Islet of Langerhans (tissue), 1 donor: ENCODE measurements around the gene GFRA1.

ENCODE experiments used
- FAIRE-seq: peaks from one replicate; lab custom pipeline; 2011; peaks lifted over from hg19 to GRCh38; lab: Jason Lieb, UNC

GFRA1 gene

DNA sequence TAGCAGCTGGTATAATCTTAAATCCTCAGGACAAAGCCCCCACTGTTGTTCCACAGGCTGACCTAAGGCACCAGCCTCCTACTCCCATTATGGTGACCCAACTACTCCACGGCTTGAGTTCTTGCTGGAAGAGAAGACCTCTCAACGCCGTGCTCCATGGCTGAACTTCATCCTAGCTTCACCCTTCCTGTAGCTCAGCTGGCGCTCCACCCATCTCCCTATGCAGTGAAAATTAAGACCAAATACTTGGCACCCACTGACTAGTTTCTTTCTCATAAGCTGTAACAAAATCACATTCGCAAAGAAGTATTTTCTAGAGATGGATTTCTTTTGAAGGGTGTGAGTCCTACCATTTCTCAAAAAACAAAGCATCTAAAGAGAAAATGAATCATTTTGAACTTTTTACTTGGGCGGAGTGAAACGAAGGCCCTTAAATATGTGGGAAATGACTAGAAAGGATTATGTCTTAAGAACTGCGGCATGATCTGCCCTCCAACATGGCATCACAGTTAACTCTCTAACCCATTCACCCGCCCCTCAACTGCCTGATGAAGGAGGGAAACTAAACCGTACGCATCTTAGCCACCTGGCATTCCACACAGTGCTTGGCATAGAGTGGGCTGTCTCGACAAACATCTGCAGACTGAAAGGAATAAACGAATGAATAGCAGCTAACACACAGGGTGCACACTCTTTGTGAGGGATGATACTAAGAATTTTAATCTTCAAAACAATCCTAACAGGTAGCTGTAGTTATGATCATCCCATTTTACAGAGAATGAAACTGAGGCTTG is 32.7 kb downstream of the GFRA1 start:
- no peak for FAIRE-seq

DNA sequence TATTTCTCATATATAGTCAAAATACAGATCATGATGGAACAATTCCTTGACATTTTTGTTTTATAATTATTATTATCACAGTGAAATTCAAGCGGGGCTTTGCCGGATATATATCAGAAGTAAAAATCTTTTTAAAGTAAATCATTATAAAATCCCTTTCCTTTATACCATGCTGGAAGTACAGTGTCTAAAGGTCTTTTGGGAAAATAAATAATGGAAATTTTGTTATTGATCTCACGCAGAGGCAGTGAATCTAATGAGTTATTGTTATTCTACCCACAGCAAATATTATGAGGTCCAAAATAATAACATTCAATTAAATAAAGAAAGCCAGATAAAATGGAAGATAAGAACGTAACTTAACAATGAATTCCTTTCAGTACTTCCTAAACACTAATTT is 33.8 kb downstream of the GFRA1 start:
- no peak for FAIRE-seq

DNA sequence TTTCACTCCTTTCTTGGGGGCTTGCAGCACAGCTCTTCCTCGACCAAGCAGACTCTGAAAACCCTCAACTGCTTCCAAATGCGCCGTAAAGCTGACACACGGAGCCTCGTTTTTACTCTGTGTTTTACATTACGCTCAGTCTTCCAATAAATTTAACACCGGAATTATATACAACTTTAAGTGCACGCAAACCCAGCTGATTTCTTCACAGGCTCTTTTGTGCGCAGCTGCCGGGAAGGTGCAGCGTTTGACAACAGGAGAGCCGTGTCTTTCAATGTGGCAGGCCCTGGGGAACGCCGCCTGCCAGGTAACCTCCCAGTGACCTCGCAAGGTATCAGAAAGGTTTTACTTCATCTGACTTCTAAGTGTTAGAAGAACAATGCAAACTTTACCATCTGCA is 35.0 kb downstream of the GFRA1 start:
- FAIRE-seq = no peak

- FAIRE-seq = no peak
These were observed 35.7 kb downstream of the GFRA1 start for GRCh38 chr10:116237260-116237659.

- no peak for FAIRE-seq
These were observed 39.8 kb downstream of the GFRA1 start for GRCh38 chr10:116233230-116233629.

DNA sequence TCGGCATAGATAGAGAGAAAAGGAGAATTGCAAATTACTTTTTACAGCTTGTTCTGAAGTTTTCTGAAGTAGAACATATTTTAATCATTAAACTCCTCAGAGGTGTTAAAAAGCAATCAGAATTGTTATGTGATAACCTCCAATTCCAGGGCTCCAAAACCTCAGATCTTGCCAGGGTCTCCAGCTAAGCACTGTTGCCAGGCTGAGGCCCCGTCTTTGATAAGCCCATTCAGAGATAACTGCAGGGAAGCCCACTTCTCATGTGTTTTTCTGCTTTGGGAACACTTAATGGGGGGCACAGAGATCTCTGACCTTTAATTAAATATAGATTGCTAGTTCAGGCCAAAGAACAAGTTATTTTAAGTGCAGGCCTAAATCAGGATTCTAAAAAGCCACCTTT is 40.4 kb downstream of the GFRA1 start:
- no peak for FAIRE-seq

- no peak for FAIRE-seq
These were observed 46.2 kb downstream of the GFRA1 start for GRCh38 chr10:116226766-116227165.

DNA sequence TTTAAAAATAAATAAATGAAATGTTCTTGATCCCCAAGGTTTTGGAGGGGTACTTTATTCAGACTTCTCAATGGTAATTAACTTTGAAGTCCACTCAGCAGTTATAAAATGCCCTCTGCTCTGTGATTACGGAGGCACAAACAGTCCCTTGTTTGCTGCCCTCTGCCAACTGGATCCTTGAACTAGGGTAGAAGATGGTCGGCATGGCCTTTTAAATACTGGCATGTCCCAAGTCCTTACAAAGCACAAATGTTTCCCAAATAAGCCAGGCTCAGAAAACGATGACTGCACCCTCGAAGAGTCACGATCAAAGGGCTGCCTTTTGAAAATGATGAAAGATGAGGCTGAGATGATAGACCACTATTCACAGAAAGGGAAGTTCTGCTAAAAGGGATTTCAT is 47.0 kb downstream of the GFRA1 start:
- FAIRE-seq = no peak

GRCh38 chr10:116223289-116223688 is 49.7 kb downstream of the GFRA1 start:
- FAIRE-seq = no peak

DNA sequence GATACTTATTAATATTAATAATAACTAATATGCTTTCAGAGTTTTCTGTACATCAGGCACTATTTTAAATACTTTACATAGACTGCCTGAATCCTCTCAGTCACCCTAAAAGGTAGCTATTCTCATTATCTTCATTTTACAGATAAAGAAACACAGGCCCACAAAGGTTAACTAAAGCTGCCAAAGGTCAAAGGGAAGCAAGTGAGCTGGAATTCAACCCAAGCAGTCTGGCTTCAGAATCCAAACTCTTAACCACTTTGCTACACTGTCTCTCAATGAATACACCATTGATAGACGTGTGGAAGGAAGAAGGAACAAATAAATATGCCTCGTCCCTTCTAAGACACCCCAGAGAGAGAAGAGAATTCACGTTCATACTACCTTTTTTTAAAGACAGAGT is 52.0 kb downstream of the GFRA1 start:
- FAIRE-seq = no peak

DNA sequence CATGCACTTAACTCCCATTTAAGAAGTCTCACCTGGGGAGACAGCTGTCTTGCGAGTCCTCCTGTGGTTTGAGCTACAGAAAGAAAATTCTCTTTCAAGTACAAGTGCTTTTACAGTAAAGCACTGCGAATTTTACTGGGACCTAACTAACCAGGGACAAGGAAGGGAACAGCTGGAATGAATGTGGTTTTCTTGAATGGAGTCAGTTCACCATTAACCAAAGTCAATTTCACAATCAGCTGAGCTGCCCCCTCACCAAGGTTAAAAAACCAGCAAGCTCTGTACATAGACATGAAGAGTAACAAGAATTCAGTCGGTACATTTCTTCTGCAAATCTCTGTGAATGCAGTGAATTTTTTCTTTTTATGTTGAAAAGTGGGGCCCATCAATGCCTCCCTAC is 56.3 kb downstream of the GFRA1 start:
- no peak for FAIRE-seq

GRCh38 chr10:116215651-116216050 is 57.4 kb downstream of the GFRA1 start:
- no peak for FAIRE-seq

DNA sequence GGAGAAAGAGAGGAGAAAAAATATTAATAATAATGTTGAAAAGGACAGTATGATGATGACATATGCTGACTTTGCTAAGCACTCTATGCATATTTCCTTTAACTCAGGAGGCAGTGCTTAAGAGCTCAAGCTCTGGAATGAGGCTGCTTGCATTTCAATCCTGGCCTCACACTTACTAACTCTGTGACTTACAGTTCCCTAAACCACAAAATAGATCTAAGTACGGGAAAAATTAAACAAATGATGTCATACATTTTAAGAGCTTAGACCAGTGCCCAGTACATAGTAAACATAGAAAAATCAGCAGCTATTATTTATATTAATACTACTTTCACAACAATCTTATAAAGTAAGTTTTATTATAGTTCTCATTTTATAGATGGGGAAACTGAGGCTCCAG is 61.3 kb downstream of the GFRA1 start:
- FAIRE-seq = no peak

DNA sequence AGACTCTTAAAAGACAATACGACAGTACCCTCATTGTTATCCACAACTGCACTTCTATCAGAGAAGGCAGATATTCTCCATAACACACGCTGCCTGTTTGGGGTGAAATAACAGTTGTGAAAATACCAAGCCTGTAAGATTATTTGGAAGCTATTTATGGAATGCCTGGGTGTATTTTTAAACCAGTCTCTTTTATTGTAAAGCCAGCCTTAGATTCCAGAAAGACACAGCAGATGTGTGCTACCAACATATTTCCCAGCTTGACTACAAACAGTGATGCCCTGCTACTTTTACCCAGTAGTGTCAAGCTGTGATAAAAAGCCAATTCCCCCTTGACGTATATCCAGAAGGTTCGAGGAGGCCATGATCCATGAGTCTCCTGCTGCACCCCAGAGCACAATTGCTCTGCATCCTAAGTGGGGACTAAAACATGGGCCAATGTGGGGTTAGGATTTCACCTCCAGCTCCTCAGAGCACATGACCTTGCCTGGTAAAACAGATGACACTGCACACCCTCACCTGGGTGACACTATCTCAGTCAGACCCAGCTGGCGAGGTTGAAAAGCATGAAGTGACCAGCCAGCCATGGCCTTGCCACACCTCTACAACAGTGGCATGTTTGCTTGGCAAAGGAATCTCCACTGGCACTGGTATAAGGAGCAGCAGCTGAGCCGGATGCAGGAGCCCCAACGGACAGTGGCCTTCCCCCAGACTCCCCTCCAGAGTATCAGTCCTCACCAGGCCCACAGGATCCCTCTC is 62.2 kb downstream of the GFRA1 start:
- FAIRE-seq = no peak

GRCh38 chr10:116209781-116210180 is 63.2 kb downstream of the GFRA1 start:
- no peak for FAIRE-seq

DNA sequence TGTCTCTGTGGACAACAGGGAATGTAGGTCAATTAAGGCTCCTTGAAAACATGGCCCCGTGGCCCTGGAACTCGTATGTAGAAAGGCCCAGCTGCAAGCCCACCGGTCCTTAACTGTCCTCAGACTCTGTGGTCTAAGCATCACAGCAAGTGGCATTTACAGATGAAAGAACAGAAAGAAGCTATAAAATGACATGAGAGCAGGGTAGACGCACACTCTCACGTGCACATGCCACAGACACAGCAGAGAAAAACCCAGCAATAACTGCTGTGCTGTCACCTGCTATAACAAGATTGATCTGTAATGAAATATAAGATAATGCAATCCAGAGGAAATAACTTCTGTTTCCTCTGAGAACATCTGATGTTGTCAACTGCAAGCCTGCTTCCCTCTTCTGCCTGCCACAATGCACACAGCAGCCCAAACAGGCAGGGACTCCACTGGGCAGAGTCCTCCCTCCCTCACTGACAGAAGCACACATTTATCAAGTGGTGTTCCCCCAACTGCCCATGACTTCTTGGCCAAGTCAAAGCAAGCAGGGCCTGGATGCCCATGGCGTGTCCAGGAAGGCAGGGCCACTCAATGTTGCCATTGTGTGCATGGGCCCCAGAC is 63.9 kb downstream of the GFRA1 start:
- FAIRE-seq = no peak

DNA sequence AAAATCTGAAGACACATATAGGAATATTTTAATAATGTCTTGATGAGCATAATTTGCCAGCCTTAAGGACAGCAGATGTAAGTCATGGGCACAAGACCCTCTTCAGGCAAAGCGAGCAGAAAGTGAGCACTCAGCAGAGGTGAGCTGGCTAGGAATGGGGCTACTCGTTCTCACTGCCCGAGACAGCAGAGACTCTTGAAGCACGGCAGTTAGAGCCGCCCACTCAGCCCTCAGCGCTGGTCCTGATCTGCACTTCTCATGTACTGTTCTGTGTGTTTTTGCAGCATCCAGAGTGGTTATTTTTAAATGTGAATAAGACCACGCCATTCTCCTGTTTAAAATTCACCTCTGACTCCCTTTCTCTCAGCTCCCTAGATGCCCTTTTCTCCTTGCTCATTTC is 65.3 kb downstream of the GFRA1 start:
- FAIRE-seq = no peak

GRCh38 chr10:116203661-116204060 is 69.3 kb downstream of the GFRA1 start:
- FAIRE-seq = no peak

GRCh38 chr10:116201670-116202430 is 71.2 kb downstream of the GFRA1 start:
- no peak for FAIRE-seq

DNA sequence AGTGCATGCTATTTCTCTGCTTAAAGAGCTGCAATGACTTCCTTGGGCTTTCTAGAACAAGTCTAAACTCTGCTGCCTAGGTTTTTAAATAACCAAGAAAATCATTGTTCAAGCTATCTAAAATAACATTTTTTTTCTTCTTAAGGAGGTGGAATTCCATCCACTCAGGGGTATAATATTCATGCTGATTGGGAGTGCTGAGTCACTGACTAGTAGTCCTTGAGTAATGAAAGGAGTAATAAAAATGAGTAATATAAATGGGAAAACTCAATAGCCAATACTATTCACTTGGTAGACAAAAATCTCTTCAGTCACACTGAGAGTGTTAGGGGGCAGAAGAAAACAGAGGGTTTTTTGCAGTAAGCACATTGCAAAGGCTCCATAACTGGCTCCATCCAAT is 72.0 kb downstream of the GFRA1 start:
- FAIRE-seq = no peak

GRCh38 chr10:116198676-116199035 is 74.3 kb downstream of the GFRA1 start:
- no peak for FAIRE-seq

DNA sequence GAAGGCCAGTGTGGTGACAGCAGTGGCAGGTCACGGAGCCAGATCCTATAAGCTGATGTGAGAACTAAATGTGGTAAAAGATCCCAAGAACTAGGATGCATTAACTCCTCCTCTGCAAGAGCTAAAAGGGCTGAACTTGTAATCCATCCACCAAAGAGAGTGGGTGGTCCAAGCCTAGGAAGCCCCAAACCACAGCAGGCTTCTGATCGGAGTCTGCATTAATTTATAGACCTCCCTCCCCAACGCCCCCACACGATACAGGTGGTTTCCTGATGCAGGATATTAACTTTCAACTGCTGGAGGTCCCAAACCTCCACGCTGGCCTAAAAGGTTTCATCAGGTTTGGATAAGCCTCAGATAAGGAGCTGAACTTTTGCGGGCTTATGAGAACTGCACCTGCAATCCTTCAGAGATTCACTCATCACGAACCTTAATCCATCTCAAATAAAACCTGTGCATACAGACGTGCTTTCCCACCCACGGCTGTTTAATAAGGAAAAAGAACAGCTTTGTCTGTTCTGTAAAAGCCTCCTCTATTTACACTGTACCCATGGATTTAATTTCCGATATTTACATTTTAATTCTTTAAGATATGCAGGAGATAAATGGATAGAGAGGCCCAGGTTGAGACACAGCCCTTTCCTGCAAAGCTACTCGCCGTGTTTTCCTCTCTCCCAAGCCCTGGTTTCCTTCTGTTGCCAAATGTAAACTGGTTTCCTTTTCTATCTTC is 74.9 kb downstream of the GFRA1 start:
- FAIRE-seq = no peak
